Progenitor cell of endocrine pancreas (in vitro differentiated cells): ENCODE data around the gene PTPRH. TPM values are rescaled to one million over a fixed set of nuclear protein-coding genes. Genes with fewer than 3 reads are reported as not detected.
"Not testable (repeated sequence)": the region's sequence is repeated elsewhere in the genome, so short reads cannot be mapped to it uniquely, and the experiment has no call there.

Source experiments
- DNase-seq: peaks from one replicate; pipeline ENCODE4 v3.0.0; 2021; ENCODE audit warnings: low spot score; ENCODE audit not compliant: unreplicated experiment
- H3K27ac Mint-ChIP-seq: 2 replicates; pipeline ENCODE4 v1.8.0; 2021; ENCODE audit warnings: mild to moderate bottlenecking, moderate library complexity, mixed read lengths
- H3K27me3 Mint-ChIP-seq: 2 replicates; pipeline ENCODE4 v1.8.0; 2021; ENCODE audit warnings: mixed read lengths
- H3K36me3 Mint-ChIP-seq: 2 replicates; pipeline ENCODE4 v1.8.0; 2022; ENCODE audit warnings: mixed read lengths; ENCODE audit not compliant: insufficient read depth
- H3K4me1 Mint-ChIP-seq: 2 replicates; pipeline ENCODE4 v1.8.0; 2021; ENCODE audit warnings: low read depth, mixed read lengths
- H3K4me3 Mint-ChIP-seq: 2 replicates; pipeline ENCODE4 v1.8.0; 2021; ENCODE audit warnings: low read depth, mild to moderate bottlenecking, moderate library complexity, mixed read lengths
- H3K9me3 Mint-ChIP-seq: 2 replicates; pipeline ENCODE4 v1.8.0; 2021; ENCODE audit warnings: low read depth, mixed read lengths
- CTCF ChIP-seq: fragments of 200-600 bp; sonication (generic); IDR thresholded peaks from one replicate; pipeline ENCODE4 v1.5.0; 2021; ENCODE audit warnings: antibody characterized with exemption, mild to moderate bottlenecking; ENCODE audit not compliant: unreplicated experiment
- total RNA-seq: library from RNA; stranded (reverse); gene quantifications from 2 replicates; pipeline ENCODE4 v1.2.1, GENCODE V29; 2021

Gene PTPRH
- total RNA-seq, 1 donor from 2014 or later = 0.43 TPM

DNA sequence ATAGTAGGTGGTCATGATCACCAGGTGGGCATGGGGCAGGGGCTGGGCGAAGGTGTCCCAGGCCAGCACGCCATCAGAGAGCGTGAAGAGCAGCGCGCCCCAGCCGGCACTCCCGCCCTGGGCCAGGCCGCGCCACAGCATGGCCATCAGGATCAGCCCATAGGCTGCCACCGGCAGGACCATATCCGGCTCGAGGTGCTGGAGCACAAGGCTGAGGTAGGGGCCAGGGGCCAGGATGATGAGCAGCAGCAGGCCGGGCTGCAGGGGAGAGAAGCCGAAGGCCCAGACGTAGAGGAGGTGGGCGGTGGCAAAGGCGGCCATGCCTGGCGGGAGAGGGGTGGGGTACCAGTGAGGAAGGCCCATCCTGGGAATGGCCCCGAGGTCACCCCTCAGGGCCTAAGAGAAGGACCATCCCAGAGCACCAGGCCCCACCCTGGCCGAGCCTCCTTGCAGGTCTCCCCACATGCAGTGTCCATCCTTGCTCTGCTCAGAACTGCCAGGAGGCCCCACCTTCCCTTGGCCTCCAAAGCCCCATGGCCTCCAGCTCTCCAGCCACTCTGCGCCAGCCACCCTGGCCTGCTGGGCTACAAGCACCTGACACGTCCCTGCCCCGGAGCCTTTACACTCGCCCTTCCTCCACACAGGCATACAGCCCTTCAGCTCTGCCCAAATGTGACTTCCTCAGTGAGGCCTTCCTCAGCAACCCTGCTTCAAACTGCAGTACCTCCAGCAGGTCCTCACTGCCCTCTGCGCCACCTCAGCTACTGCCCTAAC, 18.1 kb upstream of the PTPRH start:
- peaks cover 5% of the 10 kb centered on the region for H3K36me3 Mint-ChIP-seq
- H3K27me3 Mint-ChIP-seq = no peaks in the 10 kb centered on the region
- TF ChIP-seq CTCF = no peak
- peaks cover 14% of the 10 kb centered on the region for H3K4me1 Mint-ChIP-seq
- no peaks in the 10 kb centered on the region for H3K9me3 Mint-ChIP-seq
- H3K27ac Mint-ChIP-seq = peak overlapping the region; percentile 82
- no peak for DNase-seq
- no peak overlapping the region for H3K4me3 Mint-ChIP-seq

- H3K27me3 Mint-ChIP-seq = no peaks in the 10 kb centered on the region
- H3K27ac Mint-ChIP-seq = no peak overlapping the region
- H3K9me3 Mint-ChIP-seq = no peaks in the 10 kb centered on the region
- no peak overlapping the region for H3K4me3 Mint-ChIP-seq
- DNase-seq = no peak
- no peak for TF ChIP-seq CTCF
- H3K36me3 Mint-ChIP-seq = peaks cover 5% of the 10 kb centered on the region
- peaks cover 14% of the 10 kb centered on the region for H3K4me1 Mint-ChIP-seq
These were observed 17.5 kb upstream of the PTPRH start for GRCh38 chr19:55226788-55227187.

- Mint-ChIP-seq H3K27ac (no peak overlapping the region), H3K27me3 (no peaks in the 10 kb centered on the region), H3K4me3 (no peak overlapping the region), H3K36me3 (peaks cover 7% of the 10 kb centered on the region), H3K4me1 (peaks cover 14% of the 10 kb centered on the region), H3K9me3 (no peaks in the 10 kb centered on the region)
- no peak for DNase-seq
- no peak for TF ChIP-seq CTCF
These were observed 17.0 kb upstream of the PTPRH start for GRCh38 chr19:55226273-55226672.

DNA sequence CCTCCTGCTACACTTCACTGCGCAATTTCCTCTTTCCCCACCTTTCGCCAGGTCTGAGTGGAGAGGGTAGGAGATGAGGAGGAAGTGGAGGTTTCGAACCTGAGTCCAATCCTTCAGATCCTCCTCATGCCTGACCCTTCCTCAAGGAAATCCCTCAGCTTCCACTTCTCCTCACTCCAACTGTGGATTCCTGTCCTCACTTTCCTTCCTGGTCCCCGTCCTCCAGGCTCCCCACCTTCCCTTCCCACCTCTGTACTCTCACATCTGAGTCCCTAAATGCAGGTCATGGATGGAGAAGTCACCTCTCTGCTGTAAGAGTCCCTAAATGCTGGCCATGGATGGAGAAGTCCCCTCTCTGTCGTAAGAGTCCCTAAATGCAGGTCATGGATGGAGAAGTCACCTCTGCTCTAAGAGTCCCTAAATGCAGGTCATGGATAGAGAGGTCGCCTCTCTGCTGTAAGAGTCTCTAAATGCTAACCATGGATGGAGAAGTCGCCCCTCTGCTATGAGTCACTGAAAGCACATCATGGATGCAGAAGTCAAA, 16.2 kb upstream of the PTPRH start:
- Mint-ChIP-seq H3K27me3 (no peaks in the 10 kb centered on the region), H3K9me3 (peaks cover 1% of the 10 kb centered on the region), H3K27ac (peak overlapping the region; percentile 26), H3K36me3 (peaks cover 8% of the 10 kb centered on the region), H3K4me3 (no peak overlapping the region), H3K4me1 (peaks cover 14% of the 10 kb centered on the region)
- TF ChIP-seq CTCF = no peak
- no peak for DNase-seq

GRCh38 chr19:55224679-55225414, 15.5 kb upstream of the PTPRH start:
- H3K4me3 Mint-ChIP-seq, H3K27ac Mint-ChIP-seq, H3K27me3 Mint-ChIP-seq, DNase-seq, H3K9me3 Mint-ChIP-seq: not testable (repeated sequence)
- H3K36me3 Mint-ChIP-seq = peaks cover 12% of the 10 kb centered on the region
- peaks cover 14% of the 10 kb centered on the region for H3K4me1 Mint-ChIP-seq
